Lung (tissue), 12 donors: Measurements from ENCODE around the gene KCNH6. TPM values are rescaled to one million over a fixed set of nuclear protein-coding genes. Genes with fewer than 3 reads are reported as not detected.

Experiments used
- ATAC-seq: fragments of 200-7000 bp; cut with Tn5 transposase; one replicate; pipeline ENCODE4 v1.9.1; 2020; ENCODE audit warnings: moderate number of reproducible peaks; ENCODE audit not compliant: insufficient read depth, low FRiP score
- DNase-seq, 3 donors: peaks; one replicate each; pipeline ENCODE4 v3.0.0-alpha.2; 2013 to 2017
- H3K27ac ChIP-seq, 2 donors: one replicate each; pipeline ENCODE4 v1.5.1; 2013; ENCODE audit warnings: mild to moderate bottlenecking in 2 of 2, moderate library complexity in 2 of 2, control low read depth in 1 of 2, inconsistent platforms in 1 of 2, low read depth in 1 of 2, low read length in 1 of 2
- H3K27me3 ChIP-seq, 3 donors: one replicate each; pipeline ENCODE4 v1.5.1; 2013; ENCODE audit warnings: low read length in 2 of 3; ENCODE audit not compliant: control insufficient read depth in 3 of 3, insufficient read depth in 3 of 3
- H3K36me3 ChIP-seq, 4 donors: one replicate each; pipeline ENCODE4 v1.5.1; 2013; ENCODE audit warnings: low read length in 4 of 4, mild to moderate bottlenecking in 1 of 4, moderate library complexity in 1 of 4; ENCODE audit not compliant: control insufficient read depth in 4 of 4, insufficient read depth in 4 of 4
- H3K4me1 ChIP-seq, 5 donors: one replicate each; pipeline ENCODE4 v1.5.1; 2013; ENCODE audit warnings: low read length in 5 of 5, mild to moderate bottlenecking in 2 of 5, moderate library complexity in 1 of 5; ENCODE audit not compliant: control insufficient read depth in 5 of 5, insufficient read depth in 5 of 5
- H3K4me3 ChIP-seq: one replicate; pipeline ENCODE4 v1.5.1; 2013; ENCODE audit warnings: mild to moderate bottlenecking, control low read depth, moderate library complexity
- H3K9ac ChIP-seq, 2 donors: one replicate each; pipeline ENCODE4 v1.5.1; 2013; ENCODE audit warnings: low read length in 2 of 2, control low read depth in 1 of 2; ENCODE audit not compliant: insufficient read depth in 1 of 2
- H3K9me3 ChIP-seq, 4 donors: one replicate each; pipeline ENCODE4 v1.5.1; 2013; ENCODE audit warnings: low read length in 3 of 4, mild to moderate bottlenecking in 1 of 4, moderate library complexity in 1 of 4; ENCODE audit not compliant: control insufficient read depth in 4 of 4, insufficient read depth in 3 of 4
- CTCF ChIP-seq: IDR thresholded peaks from 2 replicates; pipeline ENCODE4 v1.5.1; 2012; ENCODE audit warnings: mild to moderate bottlenecking; ENCODE audit errors: control extremely low read depth, extremely low read depth
- WGBS, 2 donors: extraction: QIAGEN DNeasy Blood & Tissue Kit; methylation state at CpG; one replicate each; pipeline ENCODE4 v1.1.7; 2013; 5-methylcytosine and 5-hydroxymethylcytosine counted together
- polyA plus RNA-seq, 2 donors: library from polyadenylated mRNA; stranded (reverse); fragments of 200-250 nt; gene quantifications; one replicate each; pipeline ENCODE4 v1.2.1, GENCODE V29; 2013
- total RNA-seq, 2 donors: library from RNA; depleted of rRNA in 1 of 2; stranded (reverse); fragments of >200 nt in 1 of 2; gene quantifications; one replicate each; pipeline ENCODE4 v1.2.1, GENCODE V29; 2014 to 2021
- donor health status: control.
- donor health status: control.
- donor health status: Bipolar disorder and iron deficiency.
- donor health status: healthy.
- donor health status: DM: yes; HTN: yes; CAD: no.

The KCNH6 gene
- total and polyA plus RNA-seq, 4 donors: 0.05 to 1.6 (median 0.31) TPM

GRCh38 chr17:63530557-63531021, 7.4 kb downstream of the KCNH6 start:
- H3K9ac ChIP-seq: no peak overlapping the region
- no peak for DNase-seq
- TF ChIP-seq CTCF: no peak
- H3K9me3 ChIP-seq: no peaks in the 10 kb centered on the region
- no peaks in the 10 kb centered on the region for H3K36me3 ChIP-seq
- ATAC-seq: no peak
- H3K4me1 ChIP-seq: no peaks in the 10 kb centered on the region
- no peak overlapping the region for H3K4me3 ChIP-seq
- H3K27ac ChIP-seq: no peak overlapping the region
- WGBS, 2 donors: 84 to 91% methylated on average over 3 of the region's 3 CpGs
- H3K27me3 ChIP-seq: peaks cover 0 to 4% (median 0%) of the 10 kb centered on the region in 3 donors

- ATAC-seq (no peak), DNase-seq (no peak)
- no peak for TF ChIP-seq CTCF
- no peaks in the 10 kb centered on the region for H3K4me1 ChIP-seq
- H3K9ac ChIP-seq: no peak overlapping the region
- H3K9me3 ChIP-seq: no peaks in the 10 kb centered on the region
- peaks cover 0 to 5% (median 0%) of the 10 kb centered on the region in 3 donors for H3K27me3 ChIP-seq
- 88 to 90% methylated on average over 10 of the region's 10 CpGs for WGBS, 2 donors
- H3K27ac ChIP-seq: no peak overlapping the region
- H3K36me3 ChIP-seq: no peaks in the 10 kb centered on the region
- H3K4me3 ChIP-seq: no peak overlapping the region
Observed at GRCh38 chr17:63531022-63531965, 8.1 kb downstream of the KCNH6 start.

GRCh38 chr17:63533433-63534077, 10.4 kb downstream of the KCNH6 start:
- ATAC-seq (no peak), DNase-seq (no peak)
- 85 to 89% methylated on average over 20 of the region's 20 CpGs for WGBS, 2 donors
- H3K4me1 ChIP-seq: no peaks in the 10 kb centered on the region
- H3K9me3 ChIP-seq: no peaks in the 10 kb centered on the region
- peaks cover 0 to 18% (median 5%) of the 10 kb centered on the region in 3 donors for H3K27me3 ChIP-seq
- H3K9ac ChIP-seq: no peak overlapping the region
- TF ChIP-seq CTCF: no peak
- H3K27ac ChIP-seq: no peak overlapping the region
- no peak overlapping the region for H3K4me3 ChIP-seq
- no peaks in the 10 kb centered on the region for H3K36me3 ChIP-seq
